ENCODE data around the gene RAB1A. TPM values are rescaled to one million over a fixed set of nuclear protein-coding genes. Genes with fewer than 3 reads are reported as not detected.

Gene RAB1A
- total and polyA plus RNA-seq, 10 of the 15 experiments (the other 5 are each of a cell fraction or from before 2014, with no cell fraction given): 48.9 to 171 (median 83.4) TPM

DNA sequence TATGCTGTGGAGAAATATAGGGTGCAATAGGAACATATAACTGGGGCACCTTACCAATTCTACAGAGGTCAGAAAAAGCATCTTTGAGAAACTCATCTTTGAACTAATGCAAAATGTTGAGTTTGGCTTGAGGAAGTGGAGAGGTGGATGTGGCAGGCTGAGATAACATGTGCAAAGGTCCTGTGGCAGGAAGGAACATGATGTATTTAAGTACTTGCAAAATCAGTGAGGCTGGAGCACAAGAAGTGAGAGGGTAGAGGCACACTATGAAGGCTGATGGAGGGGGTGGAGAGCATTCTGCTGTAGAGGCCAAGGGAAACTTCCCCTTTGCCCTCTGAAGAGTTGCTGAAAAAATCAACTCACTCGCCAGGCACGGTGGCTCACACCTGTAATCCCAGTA lies 14.7 kb upstream of the RAB1A start:
- no peaks in the 10 kb centered on the region for H3K79me2 ChIP-seq (ENCODE audit: control insufficient read depth, insufficient read depth, low read length)
- no peaks in the 10 kb centered on the region for H3K4me1 ChIP-seq (ENCODE audit: control insufficient read depth, insufficient read depth, low read length)
- H3K9ac ChIP-seq (ENCODE audit: control insufficient read depth, insufficient read depth, low read length): no peak overlapping the region
- no peak for DNase-seq (ENCODE audit: low read depth, low spot score)
- no peak overlapping the region for H2AFZ ChIP-seq (ENCODE audit: control insufficient read depth, low read depth, low read length)
- H3K4me3 ChIP-seq: no peak overlapping the region
- H3K36me3 ChIP-seq (ENCODE audit: control insufficient read depth in 2 of 2, insufficient read depth in 2 of 2, low read length in 1 of 2): no peaks in the 10 kb centered on the region
- ChIA-PET RAD21 (ENCODE audit: unreplicated experiment) (no interaction called here), CTCF (interaction anchor here (1.3 kb wide), 1 partner anchor 80 kb away, joined by 4 read pairs; no protein-coding TSS in a partner anchor), POLR2A (no interaction called here), SMC1A (ENCODE audit: uncharacterized antibody, unreplicated experiment) (no interaction called here)
- FAIRE-seq: no peak
- intact Hi-C loops (cut with micrococcal nuclease; ENCODE audit: unreplicated experiment): no loop called here
- H3K4me2 ChIP-seq (ENCODE audit: control insufficient read depth, insufficient read depth): no peak overlapping the region
- BruUV-seq (replicated peaks): no TSS peak
- no peaks in the 10 kb centered on the region; a peak in 1 of 4 replicates for H3K27me3 ChIP-seq (replicated peaks in 1 of 2; ENCODE audit: control insufficient read depth in 2 of 2, insufficient read depth in 2 of 2, low read length in 1 of 2)
- in situ Hi-C loops (cut with MboI): no loop called here
- H3K9me3 ChIP-seq (replicated peaks; ENCODE audit: control insufficient read depth, insufficient read depth, low read length): no peaks in the 10 kb centered on the region
- 40% methylated on average over 1 of the region's 2 CpGs for WGBS (ENCODE audit: insufficient coverage, insufficient replicate concordance, low lambda C conversion rate, missing lambda C conversion rate)
- H4K20me1 ChIP-seq (ENCODE audit: control insufficient read depth, insufficient read depth): no peaks in the 10 kb centered on the region
- ATAC-seq: no peak
- H3K27ac ChIP-seq (ENCODE audit: control insufficient read depth, insufficient read depth): no peak overlapping the region
- TF ChIP-seq, protein P1, sequence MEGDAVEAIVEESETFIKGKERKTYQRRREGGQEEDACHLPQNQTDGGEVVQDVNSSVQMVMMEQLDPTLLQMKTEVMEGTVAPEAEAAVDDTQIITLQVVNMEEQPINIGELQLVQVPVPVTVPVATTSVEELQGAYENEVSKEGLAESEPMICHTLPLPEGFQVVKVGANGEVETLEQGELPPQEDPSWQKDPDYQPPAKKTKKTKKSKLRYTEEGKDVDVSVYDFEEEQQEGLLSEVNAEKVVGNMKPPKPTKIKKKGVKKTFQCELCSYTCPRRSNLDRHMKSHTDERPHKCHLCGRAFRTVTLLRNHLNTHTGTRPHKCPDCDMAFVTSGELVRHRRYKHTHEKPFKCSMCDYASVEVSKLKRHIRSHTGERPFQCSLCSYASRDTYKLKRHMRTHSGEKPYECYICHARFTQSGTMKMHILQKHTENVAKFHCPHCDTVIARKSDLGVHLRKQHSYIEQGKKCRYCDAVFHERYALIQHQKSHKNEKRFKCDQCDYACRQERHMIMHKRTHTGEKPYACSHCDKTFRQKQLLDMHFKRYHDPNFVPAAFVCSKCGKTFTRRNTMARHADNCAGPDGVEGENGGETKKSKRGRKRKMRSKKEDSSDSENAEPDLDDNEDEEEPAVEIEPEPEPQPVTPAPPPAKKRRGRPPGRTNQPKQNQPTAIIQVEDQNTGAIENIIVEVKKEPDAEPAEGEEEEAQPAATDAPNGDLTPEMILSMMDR (IDR thresholded peaks at IDR 0.05 in 2 of 3, conservative IDR thresholded peaks at IDR 0.05 in 1 of 3; ENCODE audit: control insufficient read depth in 2 of 3, extremely low read depth in 1 of 3, insufficient read depth in 1 of 3, low read depth in 3 of 3, low read length in 3 of 3): no peak
- TF ChIP-seq EED (IDR thresholded peaks at IDR 0.05; ENCODE audit: low read depth) (no peak), CREM (IDR thresholded peaks at IDR 0.05; ENCODE audit: low read depth) (no peak), STAT3 (IDR thresholded peaks at IDR 0.05; ENCODE audit: low read depth, low read length) (no peak), BCL11A (IDR thresholded peaks at IDR 0.05; ENCODE audit: low read depth, low read length) (no peak), MYB (IDR thresholded peaks at IDR 0.05; ENCODE audit: borderline replicate concordance, low read depth, low read length) (no peak), SMAD1 (IDR thresholded peaks at IDR 0.05; ENCODE audit: low read depth, partially characterized antibody) (no peak), POLR2AphosphoS2 (IDR thresholded peaks at IDR 0.05; ENCODE audit: low read depth, low read length) (no peak), SMC3 (IDR thresholded peaks at IDR 0.05; ENCODE audit: borderline replicate concordance, low read length) (no peak), DPF2 (IDR thresholded peaks at IDR 0.05) (no peak), FOS (IDR thresholded peaks at IDR 0.05; ENCODE audit: borderline replicate concordance, extremely low read depth, insufficient read length) (no peak)
- TF ChIP-seq, protein P2, sequence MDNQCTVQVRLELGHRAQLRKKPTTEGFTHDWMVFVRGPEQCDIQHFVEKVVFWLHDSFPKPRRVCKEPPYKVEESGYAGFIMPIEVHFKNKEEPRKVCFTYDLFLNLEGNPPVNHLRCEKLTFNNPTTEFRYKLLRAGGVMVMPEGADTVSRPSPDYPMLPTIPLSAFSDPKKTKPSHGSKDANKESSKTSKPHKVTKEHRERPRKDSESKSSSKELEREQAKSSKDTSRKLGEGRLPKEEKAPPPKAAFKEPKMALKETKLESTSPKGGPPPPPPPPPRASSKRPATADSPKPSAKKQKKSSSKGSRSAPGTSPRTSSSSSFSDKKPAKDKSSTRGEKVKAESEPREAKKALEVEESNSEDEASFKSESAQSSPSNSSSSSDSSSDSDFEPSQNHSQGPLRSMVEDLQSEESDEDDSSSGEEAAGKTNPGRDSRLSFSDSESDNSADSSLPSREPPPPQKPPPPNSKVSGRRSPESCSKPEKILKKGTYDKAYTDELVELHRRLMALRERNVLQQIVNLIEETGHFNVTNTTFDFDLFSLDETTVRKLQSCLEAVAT (IDR thresholded peaks at IDR 0.05): no peak
- TF ChIP-seq, protein P3, sequence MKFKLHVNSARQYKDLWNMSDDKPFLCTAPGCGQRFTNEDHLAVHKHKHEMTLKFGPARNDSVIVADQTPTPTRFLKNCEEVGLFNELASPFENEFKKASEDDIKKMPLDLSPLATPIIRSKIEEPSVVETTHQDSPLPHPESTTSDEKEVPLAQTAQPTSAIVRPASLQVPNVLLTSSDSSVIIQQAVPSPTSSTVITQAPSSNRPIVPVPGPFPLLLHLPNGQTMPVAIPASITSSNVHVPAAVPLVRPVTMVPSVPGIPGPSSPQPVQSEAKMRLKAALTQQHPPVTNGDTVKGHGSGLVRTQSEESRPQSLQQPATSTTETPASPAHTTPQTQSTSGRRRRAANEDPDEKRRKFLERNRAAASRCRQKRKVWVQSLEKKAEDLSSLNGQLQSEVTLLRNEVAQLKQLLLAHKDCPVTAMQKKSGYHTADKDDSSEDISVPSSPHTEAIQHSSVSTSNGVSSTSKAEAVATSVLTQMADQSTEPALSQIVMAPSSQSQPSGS (IDR thresholded peaks at IDR 0.05; ENCODE audit: low read length): no peak
- TF ChIP-seq, protein P4, sequence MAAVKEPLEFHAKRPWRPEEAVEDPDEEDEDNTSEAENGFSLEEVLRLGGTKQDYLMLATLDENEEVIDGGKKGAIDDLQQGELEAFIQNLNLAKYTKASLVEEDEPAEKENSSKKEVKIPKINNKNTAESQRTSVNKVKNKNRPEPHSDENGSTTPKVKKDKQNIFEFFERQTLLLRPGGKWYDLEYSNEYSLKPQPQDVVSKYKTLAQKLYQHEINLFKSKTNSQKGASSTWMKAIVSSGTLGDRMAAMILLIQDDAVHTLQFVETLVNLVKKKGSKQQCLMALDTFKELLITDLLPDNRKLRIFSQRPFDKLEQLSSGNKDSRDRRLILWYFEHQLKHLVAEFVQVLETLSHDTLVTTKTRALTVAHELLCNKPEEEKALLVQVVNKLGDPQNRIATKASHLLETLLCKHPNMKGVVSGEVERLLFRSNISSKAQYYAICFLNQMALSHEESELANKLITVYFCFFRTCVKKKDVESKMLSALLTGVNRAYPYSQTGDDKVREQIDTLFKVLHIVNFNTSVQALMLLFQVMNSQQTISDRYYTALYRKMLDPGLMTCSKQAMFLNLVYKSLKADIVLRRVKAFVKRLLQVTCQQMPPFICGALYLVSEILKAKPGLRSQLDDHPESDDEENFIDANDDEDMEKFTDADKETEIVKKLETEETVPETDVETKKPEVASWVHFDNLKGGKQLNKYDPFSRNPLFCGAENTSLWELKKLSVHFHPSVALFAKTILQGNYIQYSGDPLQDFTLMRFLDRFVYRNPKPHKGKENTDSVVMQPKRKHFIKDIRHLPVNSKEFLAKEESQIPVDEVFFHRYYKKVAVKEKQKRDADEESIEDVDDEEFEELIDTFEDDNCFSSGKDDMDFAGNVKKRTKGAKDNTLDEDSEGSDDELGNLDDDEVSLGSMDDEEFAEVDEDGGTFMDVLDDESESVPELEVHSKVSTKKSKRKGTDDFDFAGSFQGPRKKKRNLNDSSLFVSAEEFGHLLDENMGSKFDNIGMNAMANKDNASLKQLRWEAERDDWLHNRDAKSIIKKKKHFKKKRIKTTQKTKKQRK (IDR thresholded peaks at IDR 0.05; ENCODE audit: low read depth, low read length): no peak
- TF ChIP-seq, protein P5, sequence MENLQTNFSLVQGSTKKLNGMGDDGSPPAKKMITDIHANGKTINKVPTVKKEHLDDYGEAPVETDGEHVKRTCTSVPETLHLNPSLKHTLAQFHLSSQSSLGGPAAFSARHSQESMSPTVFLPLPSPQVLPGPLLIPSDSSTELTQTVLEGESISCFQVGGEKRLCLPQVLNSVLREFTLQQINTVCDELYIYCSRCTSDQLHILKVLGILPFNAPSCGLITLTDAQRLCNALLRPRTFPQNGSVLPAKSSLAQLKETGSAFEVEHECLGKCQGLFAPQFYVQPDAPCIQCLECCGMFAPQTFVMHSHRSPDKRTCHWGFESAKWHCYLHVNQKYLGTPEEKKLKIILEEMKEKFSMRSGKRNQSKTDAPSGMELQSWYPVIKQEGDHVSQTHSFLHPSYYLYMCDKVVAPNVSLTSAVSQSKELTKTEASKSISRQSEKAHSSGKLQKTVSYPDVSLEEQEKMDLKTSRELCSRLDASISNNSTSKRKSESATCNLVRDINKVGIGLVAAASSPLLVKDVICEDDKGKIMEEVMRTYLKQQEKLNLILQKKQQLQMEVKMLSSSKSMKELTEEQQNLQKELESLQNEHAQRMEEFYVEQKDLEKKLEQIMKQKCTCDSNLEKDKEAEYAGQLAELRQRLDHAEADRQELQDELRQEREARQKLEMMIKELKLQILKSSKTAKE (IDR thresholded peaks at IDR 0.05; ENCODE audit: low read depth, poor library complexity, severe bottlenecking): no peak

Measured in GM12878 (cell line).